Measurements from ENCODE around the gene TNFAIP8L2.

The TNFAIP8L2 gene

DNA sequence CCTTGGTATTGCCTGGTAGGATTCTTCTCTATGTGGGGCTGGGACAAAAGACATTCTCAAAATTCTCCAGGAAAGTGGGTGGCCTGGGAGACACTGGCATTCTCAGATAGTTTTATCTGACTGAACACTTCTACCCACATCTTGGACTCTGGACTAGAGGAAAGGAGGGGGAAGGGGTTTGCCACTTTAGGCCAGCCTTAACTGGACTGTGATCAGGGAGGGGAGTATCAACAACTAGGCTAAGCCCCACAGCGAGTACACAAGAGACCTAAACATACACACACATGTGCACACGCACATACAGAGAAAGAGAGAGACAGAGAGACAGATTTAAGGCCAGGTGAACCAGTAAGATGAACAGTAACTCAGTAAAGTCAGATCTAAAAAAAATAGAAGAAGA is 8.8 kb upstream of the TNFAIP8L2 start:
- peak overlapping the region; percentile 87 for H3K4me2 ChIP-seq (ENCODE audit: insufficient read depth, low read length)
- H3K4me3 ChIP-seq (ENCODE audit: low read depth in 1 of 2, low read length in 2 of 2), result peak overlapping the region in 1 of 2 experiments; percentile 86; a peak in 2 of 4 replicates
- no peaks in the 10 kb centered on the region for H3K27me3 ChIP-seq (ENCODE audit: insufficient read depth, low read length, poor library complexity)
- peaks cover 20% of the 10 kb centered on the region for H3K4me1 ChIP-seq (ENCODE audit: insufficient read depth, low read length)
- no peaks in the 10 kb centered on the region for H3K9me3 ChIP-seq (ENCODE audit: insufficient read depth, low read length, severe bottlenecking)
- H4K20me1 ChIP-seq (ENCODE audit: insufficient read depth, low read length), result no peaks in the 10 kb centered on the region
- H3K79me2 ChIP-seq (ENCODE audit: insufficient read depth, low read length), result no peaks in the 10 kb centered on the region; the same call in 1 of the 2 replicates
- DNase-seq (no peak), ATAC-seq (ENCODE audit: insufficient read depth, low read depth) (no peak)
- TF ChIP-seq EZH2 (IDR thresholded peaks at IDR 0.05; ENCODE audit: borderline replicate concordance, low read depth, low read length, severe bottlenecking), result no peak
- TF ChIP-seq, protein P1, sequence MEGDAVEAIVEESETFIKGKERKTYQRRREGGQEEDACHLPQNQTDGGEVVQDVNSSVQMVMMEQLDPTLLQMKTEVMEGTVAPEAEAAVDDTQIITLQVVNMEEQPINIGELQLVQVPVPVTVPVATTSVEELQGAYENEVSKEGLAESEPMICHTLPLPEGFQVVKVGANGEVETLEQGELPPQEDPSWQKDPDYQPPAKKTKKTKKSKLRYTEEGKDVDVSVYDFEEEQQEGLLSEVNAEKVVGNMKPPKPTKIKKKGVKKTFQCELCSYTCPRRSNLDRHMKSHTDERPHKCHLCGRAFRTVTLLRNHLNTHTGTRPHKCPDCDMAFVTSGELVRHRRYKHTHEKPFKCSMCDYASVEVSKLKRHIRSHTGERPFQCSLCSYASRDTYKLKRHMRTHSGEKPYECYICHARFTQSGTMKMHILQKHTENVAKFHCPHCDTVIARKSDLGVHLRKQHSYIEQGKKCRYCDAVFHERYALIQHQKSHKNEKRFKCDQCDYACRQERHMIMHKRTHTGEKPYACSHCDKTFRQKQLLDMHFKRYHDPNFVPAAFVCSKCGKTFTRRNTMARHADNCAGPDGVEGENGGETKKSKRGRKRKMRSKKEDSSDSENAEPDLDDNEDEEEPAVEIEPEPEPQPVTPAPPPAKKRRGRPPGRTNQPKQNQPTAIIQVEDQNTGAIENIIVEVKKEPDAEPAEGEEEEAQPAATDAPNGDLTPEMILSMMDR (IDR thresholded peaks at IDR 0.05; ENCODE audit: borderline replicate concordance, extremely low read depth, low read length, poor library complexity, severe bottlenecking), result no peak
- H3K27ac ChIP-seq (ENCODE audit: low read length), result no peak overlapping the region
- H2AFZ ChIP-seq (ENCODE audit: low read depth, low read length), result peak overlapping the region; percentile 77; the same call in 1 of the 2 replicates
- no peaks in the 10 kb centered on the region for H3K36me3 ChIP-seq (ENCODE audit: insufficient read depth, low read length)
- H3K9ac ChIP-seq (ENCODE audit: low read depth, low read length), result peak overlapping the region; percentile 57

DNA sequence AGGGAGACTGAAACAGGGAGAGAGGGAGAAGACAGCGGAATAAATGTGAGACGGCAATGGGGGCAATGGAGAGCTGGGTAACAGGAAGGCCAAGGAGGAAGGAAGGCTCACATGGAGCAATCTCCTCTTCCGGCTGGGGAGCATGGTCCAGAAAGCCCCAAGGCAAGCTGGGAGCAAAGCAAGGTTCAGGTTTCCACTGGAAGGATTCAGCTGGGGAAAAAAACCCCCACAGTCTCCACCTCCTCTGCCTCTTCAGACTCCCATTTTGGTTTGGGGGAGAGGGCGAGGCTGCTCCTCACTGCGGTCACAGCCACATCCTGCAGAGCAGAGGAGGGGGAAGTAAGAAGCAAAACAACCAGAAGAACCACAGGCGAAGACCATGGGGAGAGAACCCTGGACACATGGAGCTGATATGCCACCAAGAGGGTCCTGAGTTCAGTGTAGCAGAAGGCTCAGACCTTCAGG is 650 bp downstream of the TNFAIP8L2 start:
- peak overlapping the region; percentile 18 to 54; a peak in 3 of 4 replicates for H3K4me3 ChIP-seq (ENCODE audit: low read depth in 1 of 2, low read length in 2 of 2)
- peak; percentile 95 for ATAC-seq (ENCODE audit: insufficient read depth, low read depth)
- H2AFZ ChIP-seq (ENCODE audit: low read depth, low read length), result peak overlapping the region; percentile 73
- H3K9ac ChIP-seq (ENCODE audit: low read depth, low read length), result peak overlapping the region; percentile 55
- H3K79me2 ChIP-seq (ENCODE audit: insufficient read depth, low read length), result peaks cover 4% of the 10 kb centered on the region
- peak overlapping the region; percentile 89 for H3K27ac ChIP-seq (ENCODE audit: low read length)
- DNase-seq, result peak; percentile 90
- TF ChIP-seq EZH2 (IDR thresholded peaks at IDR 0.05; ENCODE audit: borderline replicate concordance, low read depth, low read length, severe bottlenecking), result no peak
- TF ChIP-seq, protein P1 (IDR thresholded peaks at IDR 0.05; ENCODE audit: borderline replicate concordance, extremely low read depth, low read length, poor library complexity, severe bottlenecking), result peak; percentile 28
- H3K36me3 ChIP-seq (ENCODE audit: insufficient read depth, low read length), result peaks cover 35% of the 10 kb centered on the region
- H3K9me3 ChIP-seq (ENCODE audit: insufficient read depth, low read length, severe bottlenecking), result no peaks in the 10 kb centered on the region
- H3K27me3 ChIP-seq (ENCODE audit: insufficient read depth, low read length, poor library complexity), result no peaks in the 10 kb centered on the region
- peaks cover 31% of the 10 kb centered on the region for H3K4me1 ChIP-seq (ENCODE audit: insufficient read depth, low read length)
- H3K4me2 ChIP-seq (ENCODE audit: insufficient read depth, low read length), result peak overlapping the region; percentile 71
- no peaks in the 10 kb centered on the region for H4K20me1 ChIP-seq (ENCODE audit: insufficient read depth, low read length)

DNA sequence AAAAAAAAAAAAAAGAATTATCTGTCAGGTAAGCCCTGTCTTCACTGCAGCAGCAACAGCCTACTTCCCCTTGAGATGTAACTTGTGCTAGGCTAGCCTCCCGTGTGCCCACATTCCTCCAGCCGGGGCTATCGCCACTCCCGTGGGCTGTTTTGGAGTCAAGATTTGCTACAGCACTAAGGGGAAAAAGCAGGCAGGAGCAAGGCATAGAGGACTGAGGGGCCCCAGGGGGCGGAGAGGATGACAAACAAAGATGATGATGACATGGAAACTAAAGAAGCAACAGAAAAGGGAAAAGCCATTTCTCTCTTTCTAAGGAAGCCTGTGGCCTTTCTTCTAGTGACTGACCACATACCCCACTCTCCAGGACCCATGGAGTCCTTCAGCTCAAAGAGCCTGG is 1.9 kb downstream of the TNFAIP8L2 start:
- H3K27ac ChIP-seq (ENCODE audit: low read length), result peak overlapping the region; percentile 51
- H3K4me1 ChIP-seq (ENCODE audit: insufficient read depth, low read length), result peaks cover 31% of the 10 kb centered on the region
- H3K79me2 ChIP-seq (ENCODE audit: insufficient read depth, low read length), result peaks cover 6% of the 10 kb centered on the region
- no peak overlapping the region for H3K4me3 ChIP-seq (ENCODE audit: low read depth in 1 of 2, low read length in 2 of 2)
- no peak for TF ChIP-seq EZH2 (IDR thresholded peaks at IDR 0.05; ENCODE audit: borderline replicate concordance, low read depth, low read length, severe bottlenecking)
- TF ChIP-seq, protein P1 (IDR thresholded peaks at IDR 0.05; ENCODE audit: borderline replicate concordance, extremely low read depth, low read length, poor library complexity, severe bottlenecking), result no peak
- H3K4me2 ChIP-seq (ENCODE audit: insufficient read depth, low read length), result no peak overlapping the region
- DNase-seq, result no peak
- no peak overlapping the region for H2AFZ ChIP-seq (ENCODE audit: low read depth, low read length)
- H3K9me3 ChIP-seq (ENCODE audit: insufficient read depth, low read length, severe bottlenecking), result no peaks in the 10 kb centered on the region
- H4K20me1 ChIP-seq (ENCODE audit: insufficient read depth, low read length), result no peaks in the 10 kb centered on the region
- ATAC-seq (ENCODE audit: insufficient read depth, low read depth), result no peak
- no peaks in the 10 kb centered on the region for H3K27me3 ChIP-seq (ENCODE audit: insufficient read depth, low read length, poor library complexity)
- H3K36me3 ChIP-seq (ENCODE audit: insufficient read depth, low read length), result peaks cover 35% of the 10 kb centered on the region
- no peak overlapping the region for H3K9ac ChIP-seq (ENCODE audit: low read depth, low read length)

All from DND-41 (cell line).